ENCODE results near the gene PDIA6.
"Not testable (repeated sequence)": the region's sequence is repeated elsewhere in the genome, so short reads cannot be mapped to it uniquely, and the experiment has no call there.

Gene PDIA6

DNA sequence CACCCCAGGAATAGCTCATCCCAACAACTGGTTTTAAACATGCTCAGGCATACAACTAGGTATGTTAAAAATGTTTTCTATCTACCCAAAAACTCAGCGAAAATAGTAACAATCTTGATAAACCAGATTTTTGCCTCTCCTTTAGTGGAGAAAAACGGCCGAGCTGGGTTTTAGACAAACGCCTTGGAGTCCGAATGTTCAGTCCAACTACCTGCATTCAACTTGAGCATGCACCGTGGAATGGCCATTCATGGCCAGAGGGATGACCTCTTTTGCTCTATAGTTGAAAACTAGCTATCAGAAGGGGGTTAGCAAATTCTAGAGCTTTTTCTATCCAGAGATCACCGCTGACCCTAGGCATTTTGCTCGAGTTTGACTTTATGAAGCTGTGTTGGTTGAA, 30.8 kb downstream of the PDIA6 start:
- Histone ChIP-seq H3K4me2 (ENCODE audit: low read length) (no peak overlapping the region), H3K9me3 (ENCODE audit: insufficient read depth, low read length) (no peaks in the 10 kb centered on the region), H3K27ac (ENCODE audit: low read length) (no peak overlapping the region), H2AFZ (ENCODE audit: low read depth, low read length) (no peak overlapping the region), H3K4me3 (ENCODE audit: low read length) (no peak overlapping the region), H3K36me3 (replicated peaks; ENCODE audit: low read depth, low read length) (peaks cover 60% of the 10 kb centered on the region), H3K4me1 (ENCODE audit: low read length) (no peaks in the 10 kb centered on the region), H4K20me1 (ENCODE audit: insufficient read depth, low read length) (peaks cover 34% of the 10 kb centered on the region), H3K9ac (ENCODE audit: low read length) (no peak overlapping the region), H3K27me3 (ENCODE audit: low read depth, low read length) (no peaks in the 10 kb centered on the region), H3K79me2 (ENCODE audit: low read length) (peaks cover 10% of the 10 kb centered on the region)
- no peak for TF ChIP-seq EZH2phosphoT487 (IDR thresholded peaks at IDR 0.05; ENCODE audit: low read depth)
- TF ChIP-seq, protein P1, sequence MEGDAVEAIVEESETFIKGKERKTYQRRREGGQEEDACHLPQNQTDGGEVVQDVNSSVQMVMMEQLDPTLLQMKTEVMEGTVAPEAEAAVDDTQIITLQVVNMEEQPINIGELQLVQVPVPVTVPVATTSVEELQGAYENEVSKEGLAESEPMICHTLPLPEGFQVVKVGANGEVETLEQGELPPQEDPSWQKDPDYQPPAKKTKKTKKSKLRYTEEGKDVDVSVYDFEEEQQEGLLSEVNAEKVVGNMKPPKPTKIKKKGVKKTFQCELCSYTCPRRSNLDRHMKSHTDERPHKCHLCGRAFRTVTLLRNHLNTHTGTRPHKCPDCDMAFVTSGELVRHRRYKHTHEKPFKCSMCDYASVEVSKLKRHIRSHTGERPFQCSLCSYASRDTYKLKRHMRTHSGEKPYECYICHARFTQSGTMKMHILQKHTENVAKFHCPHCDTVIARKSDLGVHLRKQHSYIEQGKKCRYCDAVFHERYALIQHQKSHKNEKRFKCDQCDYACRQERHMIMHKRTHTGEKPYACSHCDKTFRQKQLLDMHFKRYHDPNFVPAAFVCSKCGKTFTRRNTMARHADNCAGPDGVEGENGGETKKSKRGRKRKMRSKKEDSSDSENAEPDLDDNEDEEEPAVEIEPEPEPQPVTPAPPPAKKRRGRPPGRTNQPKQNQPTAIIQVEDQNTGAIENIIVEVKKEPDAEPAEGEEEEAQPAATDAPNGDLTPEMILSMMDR (IDR thresholded peaks at IDR 0.05; ENCODE audit: low read depth, low read length), result no peak

DNA sequence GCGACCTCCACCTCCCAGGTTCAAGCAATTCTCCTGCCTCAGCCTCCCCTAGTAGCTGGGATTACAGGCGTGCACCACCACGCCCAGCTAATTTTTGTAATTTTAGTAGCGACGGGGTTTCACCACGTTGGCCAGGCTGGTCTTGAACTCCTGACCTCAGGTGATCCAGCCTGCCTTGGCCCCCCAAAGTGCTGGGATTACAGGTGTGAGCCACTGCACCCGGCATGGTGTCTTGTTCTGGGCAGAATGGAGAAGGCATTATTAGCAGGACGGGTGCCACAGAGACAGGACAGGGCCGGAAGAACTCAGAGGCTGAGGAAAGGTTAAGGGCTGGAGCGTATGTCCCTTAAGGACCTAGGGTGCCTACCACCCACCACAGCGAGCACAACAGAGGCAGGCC, 31.8 kb downstream of the PDIA6 start:
- H3K79me2 ChIP-seq (ENCODE audit: low read length); H3K27me3 ChIP-seq (ENCODE audit: low read depth, low read length); H3K4me2 ChIP-seq (ENCODE audit: low read length); H3K9me3 ChIP-seq (ENCODE audit: insufficient read depth, low read length); H3K4me3 ChIP-seq (ENCODE audit: low read length); H3K27ac ChIP-seq (ENCODE audit: low read length); H2AFZ ChIP-seq (ENCODE audit: low read depth, low read length); H3K4me1 ChIP-seq (ENCODE audit: low read length); H3K9ac ChIP-seq (ENCODE audit: low read length): not testable (repeated sequence)
- Histone ChIP-seq H4K20me1 (ENCODE audit: insufficient read depth, low read length) (peaks cover 29% of the 10 kb centered on the region), H3K36me3 (replicated peaks; ENCODE audit: low read depth, low read length) (peaks cover 53% of the 10 kb centered on the region)

DNA sequence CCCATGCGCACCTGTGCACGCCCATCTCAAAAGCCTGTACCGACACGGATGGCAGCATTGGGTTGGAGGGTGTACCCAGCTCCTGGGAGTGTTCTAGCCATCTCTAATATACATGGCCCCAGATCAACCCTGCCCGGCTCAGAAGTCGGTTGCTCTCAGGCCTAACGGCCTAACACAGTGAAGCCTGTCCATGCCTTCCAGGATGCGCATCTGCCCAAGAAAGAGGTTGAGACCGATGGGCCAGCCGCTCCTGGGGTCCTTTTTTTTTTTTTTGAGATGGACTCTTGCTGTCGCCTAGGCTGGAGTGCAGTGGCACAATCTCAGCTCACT, 32.1 kb downstream of the PDIA6 start:
- H3K4me3 ChIP-seq (ENCODE audit: low read length), result no peak overlapping the region
- H3K36me3 ChIP-seq (replicated peaks; ENCODE audit: low read depth, low read length), result peaks cover 51% of the 10 kb centered on the region
- no peaks in the 10 kb centered on the region for H3K4me1 ChIP-seq (ENCODE audit: low read length)
- peaks cover 3% of the 10 kb centered on the region; the same call in 1 of the 2 replicates for H3K79me2 ChIP-seq (ENCODE audit: low read length)
- H3K4me2 ChIP-seq (ENCODE audit: low read length), result no peak overlapping the region
- peaks cover 29% of the 10 kb centered on the region for H4K20me1 ChIP-seq (ENCODE audit: insufficient read depth, low read length)
- no peak overlapping the region for H2AFZ ChIP-seq (ENCODE audit: low read depth, low read length)
- no peaks in the 10 kb centered on the region for H3K9me3 ChIP-seq (ENCODE audit: insufficient read depth, low read length)
- TF ChIP-seq, protein P1 (IDR thresholded peaks at IDR 0.05; ENCODE audit: low read depth, low read length), result no peak
- no peak for TF ChIP-seq EZH2phosphoT487 (IDR thresholded peaks at IDR 0.05; ENCODE audit: low read depth)
- no peak overlapping the region for H3K27ac ChIP-seq (ENCODE audit: low read length)
- H3K9ac ChIP-seq (ENCODE audit: low read length), result no peak overlapping the region
- H3K27me3 ChIP-seq (ENCODE audit: low read depth, low read length), result no peaks in the 10 kb centered on the region

DNA sequence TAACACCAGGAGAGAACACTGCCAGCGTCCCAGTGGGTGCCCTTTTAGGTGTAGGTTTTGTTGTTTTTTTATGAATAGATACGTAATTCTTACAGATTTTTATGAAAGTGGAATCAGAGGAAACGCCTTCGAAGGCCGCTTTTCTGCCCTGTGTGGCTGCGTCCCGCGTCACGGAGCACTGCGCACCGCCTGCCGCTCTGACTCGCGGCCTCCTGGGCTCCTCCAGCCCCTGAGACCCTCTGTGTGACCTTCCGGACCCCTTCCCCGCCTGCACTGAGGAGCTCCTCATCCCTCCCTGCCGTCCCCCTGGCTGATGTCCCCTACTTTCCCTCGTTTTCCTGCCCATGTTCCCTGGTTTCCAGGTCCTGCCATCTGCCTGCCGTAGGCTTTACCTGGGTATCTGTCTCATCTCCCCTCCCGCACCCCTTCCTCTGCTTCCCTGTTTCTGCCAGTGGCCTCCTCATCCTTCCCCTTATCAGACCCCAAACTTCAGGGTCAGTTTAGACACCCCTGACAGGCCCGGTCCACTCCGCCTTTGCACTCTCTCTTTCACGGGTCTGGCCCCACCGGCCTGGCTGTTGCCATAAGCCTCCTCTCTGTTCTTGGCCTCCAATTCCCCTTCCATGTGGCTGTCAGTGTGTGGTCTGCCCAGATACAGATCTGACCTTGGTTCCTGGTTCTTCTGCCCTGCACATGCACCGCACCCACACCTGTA, 32.7 kb downstream of the PDIA6 start:
- Histone ChIP-seq H3K36me3 (replicated peaks; ENCODE audit: low read depth, low read length) (peaks cover 46% of the 10 kb centered on the region), H3K9me3 (ENCODE audit: insufficient read depth, low read length) (no peaks in the 10 kb centered on the region), H2AFZ (ENCODE audit: low read depth, low read length) (no peak overlapping the region), H3K27ac (ENCODE audit: low read length) (no peak overlapping the region), H3K4me3 (ENCODE audit: low read length) (no peak overlapping the region), H3K4me1 (ENCODE audit: low read length) (no peaks in the 10 kb centered on the region), H3K4me2 (ENCODE audit: low read length) (no peak overlapping the region), H4K20me1 (ENCODE audit: insufficient read depth, low read length) (peaks cover 29% of the 10 kb centered on the region), H3K27me3 (ENCODE audit: low read depth, low read length) (no peaks in the 10 kb centered on the region), H3K79me2 (ENCODE audit: low read length) (peaks cover 3% of the 10 kb centered on the region; the same call in 1 of the 2 replicates), H3K9ac (ENCODE audit: low read length) (no peak overlapping the region)
- TF ChIP-seq, protein P1 (IDR thresholded peaks at IDR 0.05; ENCODE audit: low read depth, low read length), result no peak
- no peak for TF ChIP-seq EZH2phosphoT487 (IDR thresholded peaks at IDR 0.05; ENCODE audit: low read depth)

Measured in OCI-LY3 (cell line).